GM13977 (cell line): ENCODE results near the gene MAMDC2.

Experiments
- DNase-seq: peaks from one replicate; pipeline ENCODE4 v3.0.0; 2012; ENCODE audit warnings: low spot score
- CTCF ChIP-seq: IDR thresholded peaks from 2 replicates; pipeline ENCODE4 v1.5.1; 2012; ENCODE audit warnings: mild to moderate bottlenecking, control low read depth; ENCODE audit not compliant: insufficient read depth; ENCODE audit errors: extremely low read depth, missing control alignments
- in situ Hi-C: fragments of 300-500 bp; cut with MboI; formaldehyde crosslinking; loops from one replicate; pipeline ENCODE4 v1.12.0; 2022; ENCODE audit warnings: low sequenced_read_pairs, low pct_unique_long_range_greater_than_20kb, mixed read lengths, inconsistent platforms; ENCODE audit not compliant: unreplicated experiment

The MAMDC2 gene

GRCh38 chr9:70120834-70121510 is 77.3 kb downstream of the MAMDC2 start:
- no peak for DNase-seq
- in situ Hi-C loops = no loop called here
- no peak for TF ChIP-seq CTCF

- no peak for TF ChIP-seq CTCF
- in situ Hi-C loops = no loop called here
- no peak for DNase-seq
Measured at GRCh38 chr9:70121818-70122436, 78.3 kb downstream of the MAMDC2 start.

- no peak for TF ChIP-seq CTCF
- in situ Hi-C loops = no loop called here
- no peak for DNase-seq
Measured at GRCh38 chr9:70123695-70124094, 80.0 kb downstream of the MAMDC2 start.

GRCh38 chr9:70125621-70126263 is 82.1 kb downstream of the MAMDC2 start:
- no peak for DNase-seq
- TF ChIP-seq CTCF = no peak
- in situ Hi-C loops = no loop called here

GRCh38 chr9:70127036-70127435 is 83.4 kb downstream of the MAMDC2 start:
- DNase-seq = no peak
- in situ Hi-C loops = no loop called here

More at GRCh38 chr9:70127036-70127435, 83.4 kb downstream of the MAMDC2 start:
- no peak for TF ChIP-seq CTCF
